HEK293 (cell line): ENCODE data around the gene CTSH.
A peak's percentile ranks its signal among the peaks of the same experiment; 100 is the strongest.

ENCODE experiments used
- FEZF1 ChIP-seq: fragments of 450-650 bp; formaldehyde crosslinking; IDR thresholded peaks from 2 replicates; pipeline ENCODE4 v1.5.1; 2016; ENCODE audit warnings: missing biosample characterization, missing genetic modification characterization
- KLF10 ChIP-seq: fragments of 450-650 bp; IDR thresholded peaks from 2 replicates; pipeline ENCODE4 v1.5.1; 2018; ENCODE audit warnings: missing biosample characterization, mild to moderate bottlenecking, missing genetic modification characterization
- MYNN ChIP-seq: fragments of 450-650 bp; formaldehyde crosslinking; IDR thresholded peaks from 2 replicates; pipeline ENCODE4 v1.5.1; 2016; ENCODE audit warnings: missing biosample characterization, missing genetic modification characterization, borderline replicate concordance
- PRDM1 ChIP-seq: fragments of 450-650 bp; formaldehyde crosslinking; IDR thresholded peaks from 2 replicates; pipeline ENCODE4; 2016; ENCODE audit warnings: missing biosample characterization, missing genetic modification characterization
- PRDM10 ChIP-seq: fragments of 450-650 bp; formaldehyde crosslinking; IDR thresholded peaks from 2 replicates; pipeline ENCODE4 v1.5.1; 2016; ENCODE audit warnings: missing biosample characterization, missing genetic modification characterization
- PRDM4 ChIP-seq: fragments of 450-650 bp; formaldehyde crosslinking; IDR thresholded peaks from 2 replicates; pipeline ENCODE4 v1.5.1; 2017; ENCODE audit warnings: missing biosample characterization, missing genetic modification characterization
- SCRT1 ChIP-seq: fragments of 450-650 bp; formaldehyde crosslinking; IDR thresholded peaks from 2 replicates; pipeline ENCODE4 v1.5.1; 2016; ENCODE audit warnings: missing biosample characterization, missing genetic modification characterization, borderline replicate concordance
- SCRT2 ChIP-seq: fragments of 450-650 bp; formaldehyde crosslinking; IDR thresholded peaks from 2 replicates; pipeline ENCODE4 v1.5.1; 2016; ENCODE audit warnings: missing biosample characterization, missing genetic modification characterization
- SP2 ChIP-seq: fragments of 450-650 bp; formaldehyde crosslinking; IDR thresholded peaks from 2 replicates; pipeline ENCODE4 v1.5.1; 2016; ENCODE audit warnings: missing biosample characterization, missing genetic modification characterization
- ZBTB1 ChIP-seq: fragments of 450-650 bp; formaldehyde crosslinking; IDR thresholded peaks from 2 replicates; pipeline ENCODE4 v1.5.1; 2016; ENCODE audit warnings: missing biosample characterization, missing genetic modification characterization
- ZBTB17 ChIP-seq: fragments of 450-650 bp; formaldehyde crosslinking; IDR thresholded peaks from 2 replicates; pipeline ENCODE4 v1.5.1; 2016; ENCODE audit warnings: missing biosample characterization, missing genetic modification characterization
- ZBTB48 ChIP-seq: fragments of 450-650 bp; formaldehyde crosslinking; IDR thresholded peaks from 2 replicates; pipeline ENCODE4 v1.5.1; 2016; ENCODE audit warnings: missing biosample characterization, missing genetic modification characterization
- ZNF132 ChIP-seq: fragments of 450-650 bp; formaldehyde crosslinking; IDR thresholded peaks from 2 replicates; pipeline ENCODE4 v1.5.1; 2017; ENCODE audit warnings: missing biosample characterization, missing genetic modification characterization, borderline replicate concordance
- ZNF138 ChIP-seq: fragments of 450-650 bp; formaldehyde crosslinking; IDR thresholded peaks from 2 replicates; pipeline ENCODE4 v1.5.1; 2016; ENCODE audit warnings: missing biosample characterization, missing genetic modification characterization, borderline replicate concordance
- ZNF16 ChIP-seq: fragments of 450-650 bp; formaldehyde crosslinking; IDR thresholded peaks from 2 replicates; pipeline ENCODE4 v1.5.1; 2016; ENCODE audit warnings: low read depth, missing biosample characterization, missing genetic modification characterization
- ZNF175 ChIP-seq: fragments of 450-650 bp; formaldehyde crosslinking; IDR thresholded peaks from 2 replicates; pipeline ENCODE4 v1.5.1; 2016; ENCODE audit warnings: missing biosample characterization, missing genetic modification characterization
- ZNF24 ChIP-seq: fragments of 450-650 bp; formaldehyde crosslinking; IDR thresholded peaks from 2 replicates; pipeline ENCODE4 v1.5.1; 2016; ENCODE audit warnings: missing biosample characterization, missing genetic modification characterization
- ZNF366 ChIP-seq: fragments of 450-650 bp; formaldehyde crosslinking; conservative IDR thresholded peaks from 2 replicates; pipeline ENCODE4 v1.5.1; 2016; ENCODE audit warnings: missing biosample characterization, missing genetic modification characterization
- ZNF426 ChIP-seq: fragments of 450-650 bp; formaldehyde crosslinking; IDR thresholded peaks from 2 replicates; pipeline ENCODE4 v1.5.1; 2017; ENCODE audit warnings: missing biosample characterization, missing genetic modification characterization, mild to moderate bottlenecking, inconsistent platforms, moderate library complexity
- ZNF449 ChIP-seq: fragments of 450-650 bp; formaldehyde crosslinking; IDR thresholded peaks from 2 replicates; pipeline ENCODE4 v1.5.1; 2017; ENCODE audit warnings: missing biosample characterization, mild to moderate bottlenecking, missing genetic modification characterization, moderate library complexity
- ZNF473 ChIP-seq: fragments of 450-650 bp; formaldehyde crosslinking; IDR thresholded peaks from 2 replicates; pipeline ENCODE4 v1.5.1; 2017; ENCODE audit warnings: missing biosample characterization, missing genetic modification characterization
- ZNF585B ChIP-seq: fragments of 450-650 bp; formaldehyde crosslinking; IDR thresholded peaks from 2 replicates; pipeline ENCODE4 v1.5.1; 2016; ENCODE audit warnings: missing biosample characterization, missing genetic modification characterization
- ZNF596 ChIP-seq: fragments of 450-650 bp; IDR thresholded peaks from 2 replicates; pipeline ENCODE4 v1.5.0; 2018; ENCODE audit warnings: missing biosample characterization, mild to moderate bottlenecking, missing genetic modification characterization, moderate library complexity
- ZNF610 ChIP-seq: fragments of 450-650 bp; formaldehyde crosslinking; IDR thresholded peaks from 2 replicates; pipeline ENCODE4 v1.5.1; 2016; ENCODE audit warnings: missing biosample characterization, missing genetic modification characterization, borderline replicate concordance
- ZNF623 ChIP-seq: fragments of 450-650 bp; formaldehyde crosslinking; IDR thresholded peaks from 2 replicates; pipeline ENCODE4 v1.5.1; 2016; ENCODE audit warnings: missing biosample characterization, missing genetic modification characterization
- ZNF791 ChIP-seq: fragments of 450-650 bp; formaldehyde crosslinking; IDR thresholded peaks from 2 replicates; pipeline ENCODE4 v1.5.1; 2016; ENCODE audit warnings: missing biosample characterization, missing genetic modification characterization
- TF ChIP-seq, protein P1 (sequence below): fragments of 450-650 bp; formaldehyde crosslinking; IDR thresholded peaks from 2 replicates; pipeline ENCODE4 v1.5.1; 2016; ENCODE audit warnings: missing biosample characterization, missing genetic modification characterization
- TF ChIP-seq, protein P2 (sequence below): fragments of 450-650 bp; formaldehyde crosslinking; IDR thresholded peaks from 2 replicates; pipeline ENCODE4 v1.5.1; 2016; ENCODE audit warnings: missing biosample characterization, missing genetic modification characterization
- TF ChIP-seq, protein P3 (sequence below): fragments of 450-650 bp; formaldehyde crosslinking; IDR thresholded peaks from 2 replicates; pipeline ENCODE4 v1.5.1; 2016; ENCODE audit warnings: missing biosample characterization, missing genetic modification characterization

Gene CTSH

DNA sequence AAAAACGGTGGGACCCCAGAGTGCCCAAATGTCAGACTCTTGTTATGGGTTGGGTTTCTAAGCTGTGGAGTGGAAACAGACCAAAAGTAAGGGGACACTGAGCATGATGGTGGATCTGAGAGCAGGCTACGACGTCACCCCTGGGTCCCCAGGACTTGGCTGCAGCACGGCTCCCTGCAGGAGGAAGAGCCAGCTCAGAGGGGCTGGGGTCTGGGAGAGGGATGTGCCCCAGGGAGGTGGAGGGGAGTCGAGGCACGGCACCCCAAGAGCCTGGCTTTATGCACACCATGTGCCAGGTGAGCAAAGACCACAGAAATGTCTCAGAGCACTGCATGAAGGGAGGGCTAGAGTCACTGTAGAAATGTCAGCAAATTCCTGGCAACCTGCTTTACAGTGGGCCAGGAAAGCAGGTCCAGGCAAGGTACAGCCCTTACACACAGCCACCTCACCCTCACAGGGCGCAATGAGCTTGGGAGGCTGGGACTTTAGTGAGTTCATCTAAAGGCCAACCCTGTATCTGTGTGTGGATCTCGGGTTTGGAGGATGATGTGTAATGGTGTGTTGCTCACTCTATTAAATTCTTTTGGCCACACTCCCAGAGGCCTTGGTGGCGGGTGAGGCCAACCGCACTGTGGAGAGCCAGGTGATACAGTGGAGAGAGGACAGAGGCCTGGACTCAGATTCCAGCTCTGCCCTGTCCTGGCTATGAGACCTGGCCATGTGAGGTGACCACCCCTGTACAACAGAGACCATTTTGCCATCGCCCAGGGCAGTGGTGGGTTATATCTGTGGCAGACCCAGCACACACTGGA lies 14.1 kb downstream of the CTSH start (continued):
- no peak for TF ChIP-seq PRDM10 (tag by site-specific recombination)
- no peak for TF ChIP-seq PRDM4 (tag by site-specific recombination)
- TF ChIP-seq SP2, result no peak
- peak; percentile 79 for TF ChIP-seq ZNF449 (tag by site-specific recombination)
- TF ChIP-seq PRDM1 (tag by site-specific recombination), result no peak
- TF ChIP-seq, protein P1, sequence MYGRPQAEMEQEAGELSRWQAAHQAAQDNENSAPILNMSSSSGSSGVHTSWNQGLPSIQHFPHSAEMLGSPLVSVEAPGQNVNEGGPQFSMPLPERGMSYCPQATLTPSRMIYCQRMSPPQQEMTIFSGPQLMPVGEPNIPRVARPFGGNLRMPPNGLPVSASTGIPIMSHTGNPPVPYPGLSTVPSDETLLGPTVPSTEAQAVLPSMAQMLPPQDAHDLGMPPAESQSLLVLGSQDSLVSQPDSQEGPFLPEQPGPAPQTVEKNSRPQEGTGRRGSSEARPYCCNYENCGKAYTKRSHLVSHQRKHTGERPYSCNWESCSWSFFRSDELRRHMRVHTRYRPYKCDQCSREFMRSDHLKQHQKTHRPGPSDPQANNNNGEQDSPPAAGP (tag by site-specific recombination), result no peak
- no peak for TF ChIP-seq FEZF1 (tag by site-specific recombination)
- TF ChIP-seq ZNF585B (tag by site-specific recombination), result no peak
- TF ChIP-seq ZBTB17 (tag by site-specific recombination), result 0 out of 2 replicates have a peak, but pooled peaks have one; percentile 16
- no peak for TF ChIP-seq SCRT1 (tag by site-specific recombination)
- TF ChIP-seq SCRT2 (tag by site-specific recombination), result 0 out of 2 replicates have a peak, but pooled peaks have one; percentile 11
- 0 out of 2 replicates have a peak, but pooled peaks have one; percentile 14 for TF ChIP-seq ZNF623 (tag by site-specific recombination)
- no peak for TF ChIP-seq ZNF791 (tag by site-specific recombination)
- TF ChIP-seq, protein P2, sequence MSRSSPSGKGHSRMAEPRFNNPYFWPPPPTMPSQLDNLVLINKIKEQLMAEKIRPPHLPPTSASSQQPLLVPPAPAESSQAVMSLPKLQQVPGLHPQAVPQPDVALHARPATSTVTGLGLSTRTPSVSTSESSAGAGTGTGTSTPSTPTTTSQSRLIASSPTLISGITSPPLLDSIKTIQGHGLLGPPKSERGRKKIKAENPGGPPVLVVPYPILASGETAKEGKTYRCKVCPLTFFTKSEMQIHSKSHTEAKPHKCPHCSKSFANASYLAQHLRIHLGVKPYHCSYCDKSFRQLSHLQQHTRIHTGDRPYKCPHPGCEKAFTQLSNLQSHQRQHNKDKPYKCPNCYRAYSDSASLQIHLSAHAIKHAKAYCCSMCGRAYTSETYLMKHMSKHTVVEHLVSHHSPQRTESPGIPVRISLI, result no peak
- no peak for TF ChIP-seq ZBTB1 (tag by site-specific recombination)
- no peak for TF ChIP-seq KLF10
- TF ChIP-seq ZNF596, result no peak
- peak; percentile 28; the same call in 1 of the 2 replicates for TF ChIP-seq ZNF366 (tag by site-specific recombination)
- TF ChIP-seq ZNF175 (tag by site-specific recombination), result no peak
- TF ChIP-seq ZNF16, result no peak
- TF ChIP-seq, protein P3, sequence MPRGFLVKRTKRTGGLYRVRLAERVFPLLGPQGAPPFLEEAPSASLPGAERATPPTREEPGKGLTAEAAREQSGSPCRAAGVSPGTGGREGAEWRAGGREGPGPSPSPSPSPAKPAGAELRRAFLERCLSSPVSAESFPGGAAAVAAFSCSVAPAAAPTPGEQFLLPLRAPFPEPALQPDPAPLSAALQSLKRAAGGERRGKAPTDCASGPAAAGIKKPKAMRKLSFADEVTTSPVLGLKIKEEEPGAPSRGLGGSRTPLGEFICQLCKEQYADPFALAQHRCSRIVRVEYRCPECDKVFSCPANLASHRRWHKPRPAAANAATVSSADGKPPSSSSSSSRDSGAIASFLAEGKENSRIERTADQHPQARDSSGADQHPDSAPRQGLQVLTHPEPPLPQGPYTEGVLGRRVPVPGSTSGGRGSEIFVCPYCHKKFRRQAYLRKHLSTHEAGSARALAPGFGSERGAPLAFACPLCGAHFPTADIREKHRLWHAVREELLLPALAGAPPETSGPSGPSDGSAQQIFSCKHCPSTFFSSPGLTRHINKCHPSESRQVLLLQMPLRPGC (tag by site-specific recombination), result no peak
- TF ChIP-seq ZNF138 (tag by site-specific recombination), result no peak
- no peak for TF ChIP-seq ZNF132 (tag by site-specific recombination)
- TF ChIP-seq ZNF473, result no peak
- no peak for TF ChIP-seq ZNF610 (tag by site-specific recombination)
- TF ChIP-seq ZNF24 (tag by site-specific recombination), result no peak
- no peak for TF ChIP-seq MYNN
- TF ChIP-seq ZBTB48 (tag by site-specific recombination), result no peak
- TF ChIP-seq ZNF426 (tag by site-specific recombination), result no peak
